Caco-2 (cell line): ENCODE data around the gene PDGFC. TPM values are rescaled to one million over a fixed set of nuclear protein-coding genes. Genes with fewer than 3 reads are reported as not detected.

Experiments used
- BruUV-seq: library from RNA; stranded (reverse); fragments of 400-500 nt; replicated peaks from 2 replicates; lab custom pipeline; 2021; lab: Mats Ljungman, UMichigan
- CTCF ChIA-PET: fragments of 300-600 bp; sonication (Branson Sonifier 250); formaldehyde crosslinking; loops from one replicate; lab custom pipeline; 2022; ENCODE audit warnings: antibody characterized with exemption; lab: Charles Lee
- POLR2A ChIA-PET: fragments of 300-600 bp; sonication (Branson Sonifier 250); formaldehyde crosslinking; loops from one replicate; lab custom pipeline; 2022; ENCODE audit warnings: antibody characterized with exemption; lab: Charles Lee
- DNase-seq, 2 experiments: peaks; one replicate each; pipeline versions ENCODE4 v3.0.0 to v3.0.0-alpha.2; 2020 to 2022
- H3K27me3 ChIP-seq: replicated peaks from 2 replicates; pipeline ENCODE4 v1.6.0; 2011; ENCODE audit warnings: low read length; ENCODE audit not compliant: control insufficient read depth, insufficient read depth
- H3K36me3 ChIP-seq: 2 replicates; pipeline ENCODE4 v1.5.1; 2011; ENCODE audit warnings: low read length; ENCODE audit not compliant: control insufficient read depth, insufficient read depth
- H3K4me1 ChIP-seq: fragments of 250-450 bp; sonication (Bioruptor Pico); 2 replicates; pipeline ENCODE4 v1.5.1; 2020; ENCODE audit warnings: mild to moderate bottlenecking
- H3K4me3 ChIP-seq: 2 replicates; pipeline ENCODE4 v1.5.1; 2011; ENCODE audit warnings: low read depth, mild to moderate bottlenecking, control low read depth, low read length
- H3K9me3 ChIP-seq: fragments of 250-450 bp; sonication (Bioruptor Pico); 2 replicates; pipeline ENCODE4 v1.5.1; 2020; ENCODE audit warnings: mild to moderate bottlenecking, moderate library complexity
- H3K27ac Mint-ChIP-seq: one replicate; pipeline ENCODE4 v1.8.0; 2022; ENCODE audit warnings: mixed read lengths; ENCODE audit not compliant: unreplicated experiment
- H3K27me3 Mint-ChIP-seq: one replicate; pipeline ENCODE4 v1.8.0; 2022; ENCODE audit warnings: mixed read lengths; ENCODE audit not compliant: insufficient read depth, unreplicated experiment
- H3K36me3 Mint-ChIP-seq: one replicate; pipeline ENCODE4 v1.8.0; 2022; ENCODE audit warnings: mild to moderate bottlenecking, mixed read lengths; ENCODE audit not compliant: insufficient read depth, unreplicated experiment
- H3K4me1 Mint-ChIP-seq: one replicate; pipeline ENCODE4 v1.8.0; 2022; ENCODE audit warnings: low read depth, mixed read lengths; ENCODE audit not compliant: unreplicated experiment
- H3K4me3 Mint-ChIP-seq: one replicate; pipeline ENCODE4 v1.8.0; 2022; ENCODE audit warnings: mild to moderate bottlenecking, moderate library complexity, mixed read lengths; ENCODE audit not compliant: unreplicated experiment
- H3K9me3 Mint-ChIP-seq: one replicate; pipeline ENCODE4 v1.8.0; 2022; ENCODE audit warnings: mixed read lengths; ENCODE audit not compliant: unreplicated experiment
- CTCF ChIP-seq, 2 experiments: fragments of 200-600 bp in 1 of 2; IDR thresholded peaks; 1 replicate in 1 of 2; 2 replicates in 1 of 2; pipeline versions ENCODE4 v1.5.1 to v1.8.0; 2011 to 2022; ENCODE audit warnings: antibody characterized with exemption in 1 of 2, control low read depth in 1 of 2, inconsistent platforms in 1 of 2, low read depth in 1 of 2, low read length in 1 of 2, mild to moderate bottlenecking in 1 of 2, moderate library complexity in 1 of 2; ENCODE audit not compliant: insufficient read depth in 1 of 2, severe bottlenecking in 1 of 2, unreplicated experiment in 1 of 2
- intact Hi-C: fragments of 100-400 bp; cut with micrococcal nuclease; formaldehyde crosslinking; loops from one replicate; pipeline ENCODE4 v1.10.0; 2022; ENCODE audit not compliant: unreplicated experiment
- total RNA-seq: library from RNA; stranded (reverse); gene quantifications from 2 replicates; pipeline ENCODE4 v1.2.3, GENCODE V29; 2022

The PDGFC gene
- total RNA-seq, 1 experiment from 2014 or later, result 9.5 TPM

- CTCF ChIA-PET, result no interaction called here
- Mint-ChIP-seq H3K9me3 (no peaks in the 10 kb centered on the region), H3K4me1 (no peaks in the 10 kb centered on the region), H3K4me3 (no peak overlapping the region), H3K27ac (no peak overlapping the region), H3K36me3 (no peaks in the 10 kb centered on the region), H3K27me3 (no peaks in the 10 kb centered on the region)
- no TSS peak for BruUV-seq
- no peaks in the 10 kb centered on the region for H3K27me3 ChIP-seq
- no peak for TF ChIP-seq CTCF (IDR thresholded peaks at IDR 0.05; ENCODE audit: insufficient read depth in 1 of 2, low read depth in 1 of 2, low read length in 1 of 2, severe bottlenecking in 1 of 2, unreplicated experiment in 1 of 2)
- no peaks in the 10 kb centered on the region for H3K9me3 ChIP-seq
- intact Hi-C loops, result no loop called here
- H3K36me3 ChIP-seq, result no peaks in the 10 kb centered on the region
- POLR2A ChIA-PET, result no interaction called here
- H3K4me1 ChIP-seq, result no peaks in the 10 kb centered on the region
- DNase-seq, result no peak
- no peak overlapping the region for H3K4me3 ChIP-seq
These were observed 78.8 kb downstream of the PDGFC start for GRCh38 chr4:156892805-156893204.

- Mint-ChIP-seq H3K4me1 (no peaks in the 10 kb centered on the region), H3K9me3 (no peaks in the 10 kb centered on the region), H3K27me3 (no peaks in the 10 kb centered on the region), H3K36me3 (no peaks in the 10 kb centered on the region), H3K27ac (no peak overlapping the region), H3K4me3 (no peak overlapping the region)
- Histone ChIP-seq H3K4me3 (no peak overlapping the region), H3K9me3 (no peaks in the 10 kb centered on the region), H3K27me3 (no peaks in the 10 kb centered on the region), H3K36me3 (no peaks in the 10 kb centered on the region), H3K4me1 (no peaks in the 10 kb centered on the region)
- POLR2A ChIA-PET, result no interaction called here
- BruUV-seq, result no TSS peak
- CTCF ChIA-PET, result no interaction called here
- DNase-seq, result no peak
- intact Hi-C loops, result no loop called here
- no peak for TF ChIP-seq CTCF (IDR thresholded peaks at IDR 0.05; ENCODE audit: insufficient read depth in 1 of 2, low read depth in 1 of 2, low read length in 1 of 2, severe bottlenecking in 1 of 2, unreplicated experiment in 1 of 2)
These were observed 81.7 kb downstream of the PDGFC start for GRCh38 chr4:156889616-156890594.

GRCh38 chr4:156888762-156889161, 82.8 kb downstream of the PDGFC start:
- no peaks in the 10 kb centered on the region for H3K9me3 Mint-ChIP-seq
- ChIA-PET POLR2A (no interaction called here), CTCF (no interaction called here)
- Histone ChIP-seq H3K4me3 (no peak overlapping the region), H3K9me3 (no peaks in the 10 kb centered on the region), H3K4me1 (no peaks in the 10 kb centered on the region), H3K36me3 (no peaks in the 10 kb centered on the region), H3K27me3 (no peaks in the 10 kb centered on the region)
- H3K27ac Mint-ChIP-seq, result no peak overlapping the region
- intact Hi-C loops, result no loop called here
- no peak for DNase-seq
- no peaks in the 10 kb centered on the region for H3K27me3 Mint-ChIP-seq
- TF ChIP-seq CTCF (IDR thresholded peaks at IDR 0.05; ENCODE audit: insufficient read depth in 1 of 2, low read depth in 1 of 2, low read length in 1 of 2, severe bottlenecking in 1 of 2, unreplicated experiment in 1 of 2), result no peak
- H3K36me3 Mint-ChIP-seq, result no peaks in the 10 kb centered on the region
- no TSS peak for BruUV-seq
- no peaks in the 10 kb centered on the region for H3K4me1 Mint-ChIP-seq
- H3K4me3 Mint-ChIP-seq, result no peak overlapping the region
